Muscle layer of duodenum (tissue), 2 donors: ENCODE results near the gene NCL.
A peak's percentile ranks its signal among the peaks of the same experiment; 100 is the strongest.

ENCODE experiments used
- H3K27ac ChIP-seq: one replicate; pipeline ENCODE4 v1.7.0; 2013; ENCODE audit warnings: mild to moderate bottlenecking, low read length
- H3K27me3 ChIP-seq: one replicate; pipeline ENCODE4 v1.7.0; 2013; ENCODE audit warnings: low read depth, mild to moderate bottlenecking, control low read depth, low read length
- H3K36me3 ChIP-seq, 2 donors: one replicate each; pipeline ENCODE4 v1.7.0; 2013; ENCODE audit warnings: low read length in 2 of 2, control low read depth in 1 of 2, mild to moderate bottlenecking in 1 of 2; ENCODE audit not compliant: insufficient read depth in 2 of 2, control insufficient read depth in 1 of 2
- H3K4me1 ChIP-seq, 2 donors: one replicate each; pipeline ENCODE4 v1.7.0; 2013; ENCODE audit warnings: low read length in 2 of 2, mild to moderate bottlenecking in 2 of 2, control low read depth in 1 of 2, moderate library complexity in 1 of 2; ENCODE audit not compliant: insufficient read depth in 2 of 2, control insufficient read depth in 1 of 2
- H3K4me3 ChIP-seq, 2 donors: one replicate each; pipeline ENCODE4 v1.7.0; 2013; ENCODE audit warnings: low read length in 2 of 2, low read depth in 1 of 2, mild to moderate bottlenecking in 1 of 2
- H3K9me3 ChIP-seq, 2 donors: one replicate each; pipeline ENCODE4 v1.7.0; 2013; ENCODE audit warnings: low read length in 2 of 2, control low read depth in 1 of 2, mild to moderate bottlenecking in 1 of 2; ENCODE audit not compliant: control insufficient read depth in 1 of 2
- donor health status: healthy.

Gene NCL

DNA sequence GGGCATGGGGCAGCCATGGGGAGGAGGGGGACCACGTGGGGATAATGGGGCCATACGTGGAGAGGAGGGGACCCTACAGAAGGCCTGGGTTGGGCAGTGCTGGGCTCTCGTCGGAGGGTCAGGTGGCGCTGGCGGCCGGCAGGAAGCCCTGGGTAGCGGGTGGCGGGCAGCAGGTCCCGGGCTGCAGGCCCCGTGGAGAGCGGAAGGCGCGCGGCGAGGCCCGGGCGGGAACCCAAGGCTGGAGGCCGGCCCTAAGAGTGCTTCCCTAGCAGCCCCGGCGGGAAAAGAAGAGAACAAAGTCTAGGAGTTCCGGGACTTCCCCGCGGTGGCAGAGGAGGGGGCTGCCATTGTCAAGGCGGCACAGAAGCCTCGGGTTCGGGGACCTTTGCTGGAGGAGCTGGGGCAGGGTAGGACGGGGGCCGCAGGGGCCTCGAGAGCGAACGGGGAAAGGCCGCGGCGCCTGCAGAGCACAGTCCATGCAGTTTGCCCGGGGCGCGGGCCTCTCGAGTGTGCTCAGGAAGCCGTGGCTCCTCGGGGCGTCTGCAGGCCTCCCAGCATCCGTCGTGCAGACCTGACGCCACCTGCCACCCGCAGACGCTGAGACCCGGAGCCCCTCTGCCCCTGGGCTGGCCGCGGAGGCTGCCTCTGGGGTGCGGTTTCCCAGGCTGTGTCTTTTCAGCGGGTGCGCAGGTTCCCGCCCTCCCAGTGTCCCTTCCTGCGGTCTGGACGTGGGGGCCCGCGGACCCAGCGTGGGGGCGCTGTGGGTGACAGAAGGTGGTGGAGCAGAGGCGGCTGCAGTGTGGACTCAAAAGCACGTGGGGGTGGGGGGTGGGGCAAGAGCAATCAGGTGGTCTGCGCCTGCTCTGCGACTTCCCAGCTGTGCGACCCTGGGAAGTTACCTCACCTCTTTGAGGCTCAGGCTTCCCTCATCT lies 19.4 kb upstream of the NCL start:
- no peaks in the 10 kb centered on the region for H3K9me3 ChIP-seq
- H3K36me3 ChIP-seq = no peaks in the 10 kb centered on the region
- H3K27ac ChIP-seq = peak overlapping the region; percentile 72
- H3K27me3 ChIP-seq = no peaks in the 10 kb centered on the region
- peak overlapping the region; percentile 61 to 64 for H3K4me3 ChIP-seq
- H3K4me1 ChIP-seq = peaks cover 0 to 6% of the 10 kb centered on the region in 2 donors

DNA sequence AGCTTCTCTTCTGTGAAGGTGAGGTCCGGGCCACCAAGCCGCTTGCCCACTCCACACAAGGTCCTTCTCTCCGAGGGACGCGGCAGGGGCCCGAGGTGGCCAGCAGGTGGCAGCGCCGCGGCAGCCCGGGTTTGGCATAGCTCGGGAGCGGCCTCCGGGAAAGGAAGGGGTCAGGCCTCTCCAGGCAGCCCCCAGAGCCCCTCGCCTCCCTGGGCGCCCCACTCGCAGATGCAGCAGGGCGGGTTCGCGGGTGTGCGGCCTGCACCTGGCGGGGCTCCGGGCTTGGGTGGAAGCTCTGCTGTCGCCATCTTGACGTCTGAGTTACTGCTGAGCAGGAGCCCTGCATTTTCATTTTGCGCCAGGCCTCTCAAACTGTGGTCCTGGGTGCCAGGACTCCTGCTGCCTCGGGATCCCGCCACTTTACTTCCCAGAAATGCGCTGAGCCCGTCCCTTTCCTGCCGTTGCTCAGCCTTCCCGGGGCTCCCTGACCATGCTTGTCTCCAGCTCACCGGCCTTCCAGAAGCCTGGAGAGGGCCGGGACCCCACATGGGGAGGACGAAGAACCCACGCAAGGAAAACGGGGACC lies 18.6 kb upstream of the NCL start:
- Histone ChIP-seq H3K4me1 (peaks cover 0 to 6% of the 10 kb centered on the region in 2 donors), H3K9me3 (no peaks in the 10 kb centered on the region), H3K27ac (peak overlapping the region; percentile 72), H3K4me3 (peak overlapping the region; percentile 61 to 64), H3K36me3 (no peaks in the 10 kb centered on the region), H3K27me3 (no peaks in the 10 kb centered on the region)

- Histone ChIP-seq H3K4me1 (peaks cover 0 to 6% of the 10 kb centered on the region in 2 donors), H3K27me3 (no peaks in the 10 kb centered on the region), H3K9me3 (no peaks in the 10 kb centered on the region), H3K36me3 (no peaks in the 10 kb centered on the region), H3K4me3 (no peak overlapping the region), H3K27ac (no peak overlapping the region)
Observed at GRCh38 chr2:231480781-231481180, 16.5 kb upstream of the NCL start.

- no peaks in the 10 kb centered on the region for H3K36me3 ChIP-seq
- H3K27ac ChIP-seq = no peak overlapping the region
- no peak overlapping the region for H3K4me3 ChIP-seq
- H3K27me3 ChIP-seq = no peaks in the 10 kb centered on the region
- H3K9me3 ChIP-seq = no peaks in the 10 kb centered on the region
- H3K4me1 ChIP-seq = peaks cover 0 to 6% of the 10 kb centered on the region in 2 donors
Observed at GRCh38 chr2:231479455-231479854, 15.2 kb upstream of the NCL start.

- Histone ChIP-seq H3K4me1 (no peaks in the 10 kb centered on the region), H3K4me3 (no peak overlapping the region), H3K9me3 (no peaks in the 10 kb centered on the region), H3K27me3 (no peaks in the 10 kb centered on the region), H3K36me3 (no peaks in the 10 kb centered on the region), H3K27ac (no peak overlapping the region)
Observed at GRCh38 chr2:231476920-231477319, 12.6 kb upstream of the NCL start.

DNA sequence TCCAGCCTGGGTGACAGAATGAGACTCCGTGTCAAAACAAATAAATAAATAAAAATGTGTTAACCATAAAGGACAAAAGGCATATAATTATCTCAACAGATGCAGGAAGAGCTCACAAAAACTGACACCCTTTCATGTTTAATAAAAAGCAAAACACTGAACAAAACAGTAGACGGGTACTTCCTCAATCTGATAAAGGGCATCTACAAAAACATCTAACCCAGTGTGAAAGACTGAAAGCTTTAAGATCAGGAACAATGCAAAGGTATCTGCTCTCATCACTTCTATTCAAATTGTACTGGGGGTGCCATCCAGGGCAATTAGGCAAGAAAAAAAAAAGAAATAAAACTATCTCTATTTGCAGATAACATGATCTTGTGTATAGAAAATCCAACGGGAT lies 11.7 kb upstream of the NCL start:
- Histone ChIP-seq H3K27ac (no peak overlapping the region), H3K27me3 (no peaks in the 10 kb centered on the region), H3K4me1 (no peaks in the 10 kb centered on the region), H3K4me3 (no peak overlapping the region), H3K9me3 (no peaks in the 10 kb centered on the region), H3K36me3 (no peaks in the 10 kb centered on the region)

- Histone ChIP-seq H3K27ac (no peak overlapping the region), H3K27me3 (no peaks in the 10 kb centered on the region), H3K9me3 (no peaks in the 10 kb centered on the region), H3K4me3 (no peak overlapping the region), H3K4me1 (no peaks in the 10 kb centered on the region), H3K36me3 (no peaks in the 10 kb centered on the region)
Observed at GRCh38 chr2:231472816-231473215, 8.5 kb upstream of the NCL start.

DNA sequence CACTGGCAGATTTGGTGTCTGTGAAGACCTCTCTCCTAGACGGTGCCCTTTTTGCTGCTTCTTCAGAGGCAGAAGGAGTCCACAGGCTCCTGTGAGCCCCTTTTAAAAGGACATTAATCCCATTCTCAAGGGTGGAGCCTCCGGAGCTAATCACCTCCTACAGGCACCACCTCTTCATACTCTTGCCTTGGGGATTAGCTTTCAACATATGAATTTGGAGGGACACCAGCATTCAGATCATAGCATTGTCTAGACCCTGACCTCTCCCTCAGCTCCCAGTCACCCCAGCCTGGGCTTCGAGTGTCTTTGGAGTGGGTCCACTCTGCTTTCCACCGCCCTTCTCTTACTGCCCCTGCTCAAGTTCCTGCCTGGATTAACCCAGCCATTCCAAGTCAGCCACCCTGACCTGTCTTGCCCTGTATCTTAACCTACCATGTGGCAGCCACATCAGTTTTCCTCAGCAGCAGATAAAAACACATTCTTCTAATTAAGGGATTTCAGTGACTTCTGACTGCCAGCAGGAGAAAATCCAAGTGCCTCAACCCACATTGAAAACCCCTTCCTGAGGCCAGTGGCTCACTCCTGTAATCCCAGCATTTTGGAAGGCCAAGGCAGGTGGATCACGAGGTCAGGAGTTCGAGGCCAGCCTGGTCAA lies 6.1 kb upstream of the NCL start:
- Histone ChIP-seq H3K9me3 (no peaks in the 10 kb centered on the region), H3K4me3 (no peak overlapping the region), H3K27ac (no peak overlapping the region), H3K27me3 (no peaks in the 10 kb centered on the region), H3K36me3 (no peaks in the 10 kb centered on the region), H3K4me1 (peaks cover 0 to 3% of the 10 kb centered on the region in 2 donors)

- Histone ChIP-seq H3K9me3 (no peaks in the 10 kb centered on the region), H3K27ac (no peak overlapping the region), H3K36me3 (no peaks in the 10 kb centered on the region), H3K27me3 (no peaks in the 10 kb centered on the region), H3K4me3 (no peak overlapping the region), H3K4me1 (peaks cover 0 to 6% of the 10 kb centered on the region in 2 donors)
Observed at GRCh38 chr2:231469583-231469950, 5.3 kb upstream of the NCL start.

DNA sequence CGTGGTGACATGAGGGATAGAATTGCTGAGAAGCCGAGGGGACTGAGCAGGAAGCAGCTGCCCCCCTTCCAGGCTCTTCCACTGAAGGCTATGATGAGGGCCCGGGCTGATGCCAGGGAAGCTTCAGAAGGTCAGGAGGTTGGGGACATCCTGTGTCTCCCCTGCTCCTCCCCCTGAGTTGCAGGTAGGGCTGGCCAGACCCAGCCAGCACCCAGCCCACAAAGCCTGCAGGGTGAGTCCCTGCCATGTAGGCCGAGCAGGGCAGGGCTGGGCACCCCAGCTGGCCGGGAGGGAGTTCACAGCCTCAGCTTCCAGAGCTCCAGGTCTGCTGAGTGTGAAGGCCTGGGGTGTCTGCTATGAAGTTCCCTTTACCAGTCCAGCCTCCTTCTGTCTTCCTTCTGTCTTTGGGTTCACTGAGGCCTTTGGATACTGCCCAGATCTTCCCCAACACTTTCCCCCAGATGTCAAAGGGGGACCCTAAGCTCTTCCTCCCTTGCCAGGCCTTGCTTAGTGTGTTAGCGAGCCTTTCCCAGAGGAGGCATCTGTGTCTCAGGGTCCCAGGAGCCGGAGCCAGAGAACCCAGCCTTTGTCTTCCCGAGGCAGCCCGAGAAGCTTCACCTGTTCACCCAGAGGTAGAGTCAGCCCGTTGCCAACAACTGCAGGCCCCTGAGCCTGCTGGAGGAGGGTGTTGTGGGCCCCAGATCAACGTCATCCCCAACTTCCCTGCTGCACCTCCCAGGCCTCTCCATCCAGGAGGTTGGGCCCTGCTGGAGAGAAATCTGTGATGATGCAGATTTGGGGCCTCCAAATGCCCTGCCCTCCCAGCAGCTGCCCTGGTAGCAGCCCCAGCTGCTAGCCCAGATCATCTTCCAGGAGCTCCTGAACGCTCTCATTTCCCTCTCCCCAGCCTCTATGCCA lies 3.6 kb upstream of the NCL start:
- Histone ChIP-seq H3K4me3 (no peak overlapping the region), H3K27me3 (no peaks in the 10 kb centered on the region), H3K36me3 (peaks cover under 1 to 7% of the 10 kb centered on the region in 2 donors), H3K9me3 (no peaks in the 10 kb centered on the region), H3K27ac (no peak overlapping the region), H3K4me1 (peaks cover under 1 to 15% of the 10 kb centered on the region in 2 donors)
